NT2/D1 (cell line): ENCODE measurements around the gene TCF4.

Source experiments
- SUZ12 ChIP-seq: IDR thresholded peaks from 2 replicates; pipeline ENCODE4 v1.6.1; 2011; ENCODE audit not compliant: insufficient read length, insufficient read depth; ENCODE audit errors: extremely low read depth
- YY1 ChIP-seq: IDR thresholded peaks from 2 replicates; pipeline ENCODE4 v1.6.1; 2011; ENCODE audit not compliant: insufficient read length, insufficient read depth
- ZNF274 ChIP-seq: IDR thresholded peaks from 2 replicates; pipeline ENCODE4 v1.6.1; 2011; ENCODE audit warnings: mild to moderate bottlenecking, low read depth, low read length

DNA sequence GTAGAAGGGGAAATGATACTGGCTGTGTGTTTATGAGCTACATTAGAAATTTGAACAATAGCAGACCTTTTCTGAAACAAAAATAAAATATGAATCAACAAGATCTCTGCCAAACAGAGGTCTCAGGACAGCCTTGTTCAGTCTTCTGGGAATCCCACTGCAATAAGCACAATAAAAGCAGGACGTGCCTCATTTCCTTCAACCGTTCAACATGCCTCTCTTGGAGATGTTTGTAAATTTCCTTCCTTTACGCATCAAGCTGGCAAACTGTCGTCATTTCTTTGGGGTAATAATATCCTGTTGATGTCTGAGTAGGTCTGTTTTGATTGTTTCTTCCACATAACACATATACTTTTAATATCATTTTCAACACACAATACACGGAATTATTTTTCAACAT, 77.2 kb downstream of the TCF4 start:
- no peak for TF ChIP-seq ZNF274
- TF ChIP-seq YY1, result no peak
- no peak for TF ChIP-seq SUZ12
